ENCODE measurements around the gene MYO7A. TPM values are rescaled to one million over a fixed set of nuclear protein-coding genes. Genes with fewer than 3 reads are reported as not detected.

Gene MYO7A
- total and polyA plus RNA-seq, 2 of the 4 experiments (the other 2 are of a cell fraction), result 0.02 TPM; not detected in 1

- Histone ChIP-seq H3K56ac (ENCODE audit: extremely low read depth, insufficient read depth, low read length) (no peak overlapping the region), H3K9me1 (ENCODE audit: insufficient read depth, low read length) (peaks cover 3% of the 10 kb centered on the region; the same call in 1 of the 2 replicates), H4K5ac (ENCODE audit: low read depth, low read length) (no peak overlapping the region), H4K91ac (ENCODE audit: insufficient read depth, low read depth, low read length) (no peak overlapping the region), H2BK5ac (ENCODE audit: low read depth, low read length, poor library complexity, severe bottlenecking) (no peak overlapping the region), H3K27me3 (ENCODE audit: control insufficient read depth, insufficient read depth, low read length) (peaks cover 32% of the 10 kb centered on the region), H3K36me3 (ENCODE audit: control insufficient read depth, insufficient read depth, low read length) (no peaks in the 10 kb centered on the region), H3K9ac (ENCODE audit: low read depth, low read length) (no peak overlapping the region), H3K27ac (ENCODE audit: insufficient read depth, low read length) (no peak overlapping the region), H3K14ac (replicated peaks; ENCODE audit: low read depth, low read length) (no peak overlapping the region), H3K4ac (ENCODE audit: low read depth, low read length) (no peak overlapping the region), H3K79me1 (ENCODE audit: low read depth in 1 of 2, low read length in 2 of 2) (no peaks in the 10 kb centered on the region), H4K8ac (ENCODE audit: low read depth in 2 of 2, low read length in 2 of 2) (no peak overlapping the region), H2AK9ac (replicated peaks; ENCODE audit: low read depth, low read length, poor library complexity) (no peak overlapping the region), H2BK15ac (ENCODE audit: low read depth, low read length) (no peak overlapping the region), H2BK20ac (ENCODE audit: low read depth, low read length) (no peak overlapping the region), H3K18ac (ENCODE audit: low read depth, low read length) (no peak overlapping the region), H2AK5ac (ENCODE audit: low read depth, low read length) (no peak overlapping the region), H2BK120ac (ENCODE audit: low read depth, low read length) (no peak overlapping the region), H3K9me3 (ENCODE audit: control insufficient read depth, insufficient read depth, low read length) (no peaks in the 10 kb centered on the region), H3K4me3 (ENCODE audit: insufficient read depth, low read depth, low read length) (no peak overlapping the region), H3K4me1 (ENCODE audit: control insufficient read depth, insufficient read depth, low read length) (no peaks in the 10 kb centered on the region), H2AFZ (replicated peaks; ENCODE audit: low read length, poor library complexity) (no peak overlapping the region), H4K20me1 (ENCODE audit: insufficient read depth, low read length) (no peaks in the 10 kb centered on the region), H3K23ac (ENCODE audit: low read depth, low read length) (no peak overlapping the region), H3K4me2 (ENCODE audit: low read depth, low read length) (no peak overlapping the region)
- CTCF ChIA-PET, result interaction anchor here (1.4 to 1.9 kb wide), 2 partner anchors 12 to 48 kb away, joined by 4 read pairs; partner anchors contain the start of gene MYO7A
- WGBS, 2 experiments (ENCODE audit: extremely low coverage in 2 of 2, insufficient read length in 1 of 2), result 56% methylated on average over 4 of the region's 15 CpGs; no CpG with 5 or more reads in 1 of the 2 experiments
- no TSS peak for BruUV-seq (replicated peaks)
- DNase-seq (no peak), ATAC-seq (ENCODE audit: low read depth) (no peak)
- POLR2A ChIA-PET (ENCODE audit: unreplicated experiment), result no interaction called here
- dilution Hi-C loops (cut with HindIII; ENCODE audit: low sequenced_read_pairs, unreplicated experiment) (no loop called here), intact Hi-C loops (cut with micrococcal nuclease) (no loop called here), in situ Hi-C loops (cut with MboI; ENCODE audit: low sequenced_read_pairs) (no loop called here)
- TF ChIP-seq POLR2A (IDR thresholded peaks at IDR 0.05; ENCODE audit: low read depth, low read length) (no peak), MAFK (IDR thresholded peaks at IDR 0.05; ENCODE audit: low read depth, low read length) (no peak), BHLHE40 (IDR thresholded peaks at IDR 0.05; ENCODE audit: low read depth, low read length) (no peak), MAZ (IDR thresholded peaks at IDR 0.05; ENCODE audit: borderline replicate concordance, low read depth, low read length) (no peak), RFX5 (IDR thresholded peaks at IDR 0.05; ENCODE audit: low read depth, low read length) (no peak), FOS (IDR thresholded peaks at IDR 0.05; ENCODE audit: low read depth, low read length) (no peak), MXI1 (IDR thresholded peaks at IDR 0.05; ENCODE audit: borderline replicate concordance, low read depth, low read length) (no peak), NFE2L2 (IDR thresholded peaks at IDR 0.05; ENCODE audit: low read depth, low read length) (no peak), RAD21 (IDR thresholded peaks at IDR 0.05; ENCODE audit: low read length) (no peak), SMC3 (IDR thresholded peaks at IDR 0.05; ENCODE audit: low read depth, low read length) (no peak), CHD1 (IDR thresholded peaks at IDR 0.05; ENCODE audit: low read depth, low read length) (no peak), RCOR1 (IDR thresholded peaks at IDR 0.05; ENCODE audit: insufficient replicate concordance, low read length) (no peak)
- TF ChIP-seq, protein P1, sequence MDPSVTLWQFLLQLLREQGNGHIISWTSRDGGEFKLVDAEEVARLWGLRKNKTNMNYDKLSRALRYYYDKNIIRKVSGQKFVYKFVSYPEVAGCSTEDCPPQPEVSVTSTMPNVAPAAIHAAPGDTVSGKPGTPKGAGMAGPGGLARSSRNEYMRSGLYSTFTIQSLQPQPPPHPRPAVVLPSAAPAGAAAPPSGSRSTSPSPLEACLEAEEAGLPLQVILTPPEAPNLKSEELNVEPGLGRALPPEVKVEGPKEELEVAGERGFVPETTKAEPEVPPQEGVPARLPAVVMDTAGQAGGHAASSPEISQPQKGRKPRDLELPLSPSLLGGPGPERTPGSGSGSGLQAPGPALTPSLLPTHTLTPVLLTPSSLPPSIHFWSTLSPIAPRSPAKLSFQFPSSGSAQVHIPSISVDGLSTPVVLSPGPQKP (IDR thresholded peaks at IDR 0.05; ENCODE audit: borderline replicate concordance, low read depth, low read length), result no peak
- TF ChIP-seq, protein P2, sequence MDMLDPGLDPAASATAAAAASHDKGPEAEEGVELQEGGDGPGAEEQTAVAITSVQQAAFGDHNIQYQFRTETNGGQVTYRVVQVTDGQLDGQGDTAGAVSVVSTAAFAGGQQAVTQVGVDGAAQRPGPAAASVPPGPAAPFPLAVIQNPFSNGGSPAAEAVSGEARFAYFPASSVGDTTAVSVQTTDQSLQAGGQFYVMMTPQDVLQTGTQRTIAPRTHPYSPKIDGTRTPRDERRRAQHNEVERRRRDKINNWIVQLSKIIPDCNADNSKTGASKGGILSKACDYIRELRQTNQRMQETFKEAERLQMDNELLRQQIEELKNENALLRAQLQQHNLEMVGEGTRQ (IDR thresholded peaks at IDR 0.05; ENCODE audit: low read depth, low read length), result no peak
- TF ChIP-seq, protein P3, sequence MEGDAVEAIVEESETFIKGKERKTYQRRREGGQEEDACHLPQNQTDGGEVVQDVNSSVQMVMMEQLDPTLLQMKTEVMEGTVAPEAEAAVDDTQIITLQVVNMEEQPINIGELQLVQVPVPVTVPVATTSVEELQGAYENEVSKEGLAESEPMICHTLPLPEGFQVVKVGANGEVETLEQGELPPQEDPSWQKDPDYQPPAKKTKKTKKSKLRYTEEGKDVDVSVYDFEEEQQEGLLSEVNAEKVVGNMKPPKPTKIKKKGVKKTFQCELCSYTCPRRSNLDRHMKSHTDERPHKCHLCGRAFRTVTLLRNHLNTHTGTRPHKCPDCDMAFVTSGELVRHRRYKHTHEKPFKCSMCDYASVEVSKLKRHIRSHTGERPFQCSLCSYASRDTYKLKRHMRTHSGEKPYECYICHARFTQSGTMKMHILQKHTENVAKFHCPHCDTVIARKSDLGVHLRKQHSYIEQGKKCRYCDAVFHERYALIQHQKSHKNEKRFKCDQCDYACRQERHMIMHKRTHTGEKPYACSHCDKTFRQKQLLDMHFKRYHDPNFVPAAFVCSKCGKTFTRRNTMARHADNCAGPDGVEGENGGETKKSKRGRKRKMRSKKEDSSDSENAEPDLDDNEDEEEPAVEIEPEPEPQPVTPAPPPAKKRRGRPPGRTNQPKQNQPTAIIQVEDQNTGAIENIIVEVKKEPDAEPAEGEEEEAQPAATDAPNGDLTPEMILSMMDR (conservative IDR thresholded peaks at IDR 0.05; ENCODE audit: low read depth, low read length), result no peak
These were observed 47.2 kb downstream of the MYO7A start for GRCh38 chr11:77175021-77175842.
